DOHH2 (cell line): ENCODE measurements around the gene CMIP.

Experiments used
- CTCF ChIP-seq: fragments of 200-600 bp; sonication (generic); IDR thresholded peaks from one replicate; pipeline ENCODE4 v1.5.1; 2014; ENCODE audit warnings: antibody characterized with exemption, mild to moderate bottlenecking, low read depth, low read length; ENCODE audit not compliant: poor library complexity, severe bottlenecking
- EZH2phosphoT487 ChIP-seq: fragments of 200-600 bp; sonication (generic); IDR thresholded peaks from 2 replicates; pipeline ENCODE4 v1.6.1; 2017; ENCODE audit warnings: borderline replicate concordance, mild to moderate bottlenecking, antibody characterized with exemption, low read length, moderate library complexity, mixed read lengths

GRCh38 chr16:81696166-81696960, 251.8 kb downstream of the CMIP start:
- TF ChIP-seq CTCF (no peak), EZH2phosphoT487 (no peak)
